Measurements from ENCODE around the gene RAPGEF6. TPM values are rescaled to one million over a fixed set of nuclear protein-coding genes. Genes with fewer than 3 reads are reported as not detected.

The RAPGEF6 gene, protein sequence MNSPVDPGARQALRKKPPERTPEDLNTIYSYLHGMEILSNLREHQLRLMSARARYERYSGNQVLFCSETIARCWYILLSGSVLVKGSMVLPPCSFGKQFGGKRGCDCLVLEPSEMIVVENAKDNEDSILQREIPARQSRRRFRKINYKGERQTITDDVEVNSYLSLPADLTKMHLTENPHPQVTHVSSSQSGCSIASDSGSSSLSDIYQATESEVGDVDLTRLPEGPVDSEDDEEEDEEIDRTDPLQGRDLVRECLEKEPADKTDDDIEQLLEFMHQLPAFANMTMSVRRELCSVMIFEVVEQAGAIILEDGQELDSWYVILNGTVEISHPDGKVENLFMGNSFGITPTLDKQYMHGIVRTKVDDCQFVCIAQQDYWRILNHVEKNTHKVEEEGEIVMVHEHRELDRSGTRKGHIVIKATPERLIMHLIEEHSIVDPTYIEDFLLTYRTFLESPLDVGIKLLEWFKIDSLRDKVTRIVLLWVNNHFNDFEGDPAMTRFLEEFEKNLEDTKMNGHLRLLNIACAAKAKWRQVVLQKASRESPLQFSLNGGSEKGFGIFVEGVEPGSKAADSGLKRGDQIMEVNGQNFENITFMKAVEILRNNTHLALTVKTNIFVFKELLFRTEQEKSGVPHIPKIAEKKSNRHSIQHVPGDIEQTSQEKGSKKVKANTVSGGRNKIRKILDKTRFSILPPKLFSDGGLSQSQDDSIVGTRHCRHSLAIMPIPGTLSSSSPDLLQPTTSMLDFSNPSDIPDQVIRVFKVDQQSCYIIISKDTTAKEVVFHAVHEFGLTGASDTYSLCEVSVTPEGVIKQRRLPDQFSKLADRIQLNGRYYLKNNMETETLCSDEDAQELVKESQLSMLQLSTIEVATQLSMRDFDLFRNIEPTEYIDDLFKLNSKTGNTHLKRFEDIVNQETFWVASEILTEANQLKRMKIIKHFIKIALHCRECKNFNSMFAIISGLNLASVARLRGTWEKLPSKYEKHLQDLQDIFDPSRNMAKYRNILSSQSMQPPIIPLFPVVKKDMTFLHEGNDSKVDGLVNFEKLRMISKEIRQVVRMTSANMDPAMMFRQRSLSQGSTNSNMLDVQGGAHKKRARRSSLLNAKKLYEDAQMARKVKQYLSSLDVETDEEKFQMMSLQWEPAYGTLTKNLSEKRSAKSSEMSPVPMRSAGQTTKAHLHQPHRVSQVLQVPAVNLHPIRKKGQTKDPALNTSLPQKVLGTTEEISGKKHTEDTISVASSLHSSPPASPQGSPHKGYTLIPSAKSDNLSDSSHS (N-terminal part only)
- 10 to 100 TPM in 1 of 2 donors, 1 to 10 TPM in 1; 8.6 to 13.0 TPM for total RNA-seq

DNA sequence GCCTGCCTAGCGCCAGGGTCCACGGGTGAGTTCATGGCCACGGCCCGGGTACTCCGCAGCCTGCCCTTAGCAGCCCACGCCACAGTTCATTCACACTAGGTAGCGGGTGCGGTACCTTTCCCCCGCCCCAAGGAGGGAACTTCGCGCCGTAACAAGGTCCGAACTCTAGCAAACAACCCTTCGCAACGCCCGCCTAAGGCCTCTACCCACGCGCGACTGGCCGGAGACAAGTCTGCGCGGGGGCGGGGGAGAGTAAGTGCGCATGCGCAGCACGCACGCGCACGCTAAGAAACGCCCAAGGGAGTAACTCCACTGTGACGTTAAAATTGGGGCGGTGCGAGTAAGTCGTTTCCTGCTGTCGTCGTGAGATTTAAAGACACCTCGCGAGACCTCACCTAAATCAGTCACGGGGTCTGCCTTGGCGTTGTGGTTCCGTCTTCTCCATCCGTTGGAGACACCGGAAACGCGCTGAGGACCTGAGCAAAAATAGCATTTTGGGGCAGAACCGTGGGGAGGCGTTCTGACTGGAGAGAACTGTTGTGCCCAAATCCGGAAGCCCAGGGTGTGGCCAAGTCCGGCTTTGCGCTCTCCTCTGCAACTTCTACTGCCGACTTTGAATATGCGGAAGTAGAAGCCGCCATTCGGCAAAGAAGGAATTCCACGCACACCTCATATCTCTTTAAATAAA, at the start of gene RAPGEF6:
Gene RAPGEF6, minus strand, starts transcription at position 234 of the 688 bp plus-strand sequence. Its CDS starts 199 bp downstream, at position 35.
- DNase-seq, result peak; percentile 98 to 100 (median 99)
- H3K27me3 ChIP-seq, result no peaks in the 10 kb centered on the region
- H3K27ac ChIP-seq, result peak within 1 kb of the TSS; percentile 88 to 99 (median 92)
- H3K4me3 ChIP-seq, result peak within 1 kb of the TSS; percentile 36 to 78
- no peaks in the 10 kb centered on the region for H3K36me3 ChIP-seq (replicated peaks in 1 of 2; ENCODE audit: insufficient read depth in 1 of 2, low read depth in 2 of 2)
- intact Hi-C loops (cut with DNase I), result no loop called here
- H3K9me3 ChIP-seq, result no peaks in the 10 kb centered on the region
- 0 to 1% methylated on average over 38 to 55 of the region's 55 CpGs for WGBS, 2 donors
- ATAC-seq, result peak; percentile 96
- TF ChIP-seq POLR2A (IDR thresholded peaks at IDR 0.05) (peak; percentile 83 to 96 (median 93)), CTCF (IDR thresholded peaks at IDR 0.05) (peak in 3 of 7 experiments; percentile 3 to 13 (median 12))
- H3K4me1 ChIP-seq, result peaks cover 44% of the 10 kb centered on the region

- no peaks in the 10 kb centered on the region for H3K36me3 ChIP-seq (replicated peaks in 1 of 2; ENCODE audit: insufficient read depth in 1 of 2, low read depth in 2 of 2)
- H3K27me3 ChIP-seq, result no peaks in the 10 kb centered on the region
- no peaks in the 10 kb centered on the region for H3K9me3 ChIP-seq
- intact Hi-C loops (cut with DNase I), result no loop called here
- DNase-seq, result no peak
- H3K27ac ChIP-seq, result no peak overlapping the region
- no peak for ATAC-seq
- peaks cover 6% of the 10 kb centered on the region for H3K4me1 ChIP-seq
- TF ChIP-seq CTCF (IDR thresholded peaks at IDR 0.05), result no peak
- no peak for TF ChIP-seq POLR2A (IDR thresholded peaks at IDR 0.05)
- no peak overlapping the region for H3K4me3 ChIP-seq
Measured at GRCh38 chr5:131684595-131684994, 49.6 kb upstream of the RAPGEF6 start.

DNA sequence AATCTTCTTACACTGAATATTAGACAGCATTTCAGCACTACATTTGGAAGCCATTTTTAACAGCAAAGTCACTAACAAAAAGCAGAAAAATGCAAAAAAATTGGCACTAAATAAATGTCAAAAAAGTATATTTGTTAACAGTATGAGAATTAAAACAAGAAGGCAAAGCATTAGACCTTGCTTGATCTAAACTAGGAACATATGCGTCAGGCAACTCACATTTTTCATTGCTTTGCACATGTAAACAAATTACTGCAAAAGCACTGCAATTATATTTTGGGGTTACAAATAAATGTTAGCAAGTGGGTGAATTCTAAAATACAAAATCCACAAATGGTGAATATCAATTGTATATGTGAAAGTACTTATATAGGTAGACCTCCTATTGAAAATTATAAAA, 49.0 kb upstream of the RAPGEF6 start:
- intact Hi-C loops (cut with DNase I), result no loop called here
- DNase-seq, result no peak

More for the DNA sequence above, 49.0 kb upstream of the RAPGEF6 start:
- TF ChIP-seq CTCF (IDR thresholded peaks at IDR 0.05) (no peak), POLR2A (IDR thresholded peaks at IDR 0.05) (no peak)
- no peak for ATAC-seq
- Histone ChIP-seq H3K4me3 (no peak overlapping the region), H3K27me3 (no peaks in the 10 kb centered on the region), H3K4me1 (peaks cover 6% of the 10 kb centered on the region), H3K27ac (no peak overlapping the region), H3K36me3 (replicated peaks in 1 of 2; ENCODE audit: insufficient read depth in 1 of 2, low read depth in 2 of 2) (peaks cover 0 to 2% of the 10 kb centered on the region in 2 donors), H3K9me3 (no peaks in the 10 kb centered on the region)
- 95 to 97% methylated on average over 1 of the region's 1 CpG for WGBS, 2 donors

Measured in body of pancreas (tissue), 4 donors.